ENCODE results near the gene SLC6A16. TPM values are rescaled to one million over a fixed set of nuclear protein-coding genes. Genes with fewer than 3 reads are reported as not detected.

Gene SLC6A16
- total RNA-seq, 1 experiment from 2014 or later, result 1.3 TPM

GRCh38 chr19:49347835-49348234 is 22.8 kb upstream of the SLC6A16 start:
- no peaks in the 10 kb centered on the region for H3K4me1 ChIP-seq (ENCODE audit: control insufficient read depth, insufficient read depth, low read length)
- in situ Hi-C loops (cut with HindIII; ENCODE audit: low pct_unique_long_range_greater_than_20kb, low sequenced_read_pairs) (no loop called here), intact Hi-C loops (cut with micrococcal nuclease; ENCODE audit: unreplicated experiment) (no loop called here)
- ChIA-PET CTCF (no interaction called here), POLR2A (no interaction called here)
- DNase-seq (ENCODE audit: low read depth, low spot score) (no peak), ATAC-seq (peak; percentile 90)
- H3K36me3 ChIP-seq (ENCODE audit: control insufficient read depth, insufficient read depth, low read length), result no peaks in the 10 kb centered on the region; the same call in none of the 2 replicates
- no peak overlapping the region for H3K27ac ChIP-seq (ENCODE audit: low read length)
- TF ChIP-seq REST (IDR thresholded peaks at IDR 0.05; ENCODE audit: insufficient read depth in 1 of 2, low read depth in 2 of 2, low read length in 1 of 2) (no peak), CTCF (IDR thresholded peaks at IDR 0.05) (no peak), SIN3A (IDR thresholded peaks at IDR 0.05; ENCODE audit: borderline replicate concordance, insufficient read depth, low read depth, low read length) (no peak), POLR2AphosphoS5 (IDR thresholded peaks at IDR 0.05; ENCODE audit: low read depth, low read length) (no peak), TCF7L2 (IDR thresholded peaks at IDR 0.05; ENCODE audit: low read depth, low read length) (no peak)
- BruUV-seq (replicated peaks), result no TSS peak
- no peak overlapping the region for H3K4me3 ChIP-seq (ENCODE audit: low read depth in 2 of 2, low read length in 2 of 2)
- no peaks in the 10 kb centered on the region for H3K9me3 ChIP-seq (ENCODE audit: control insufficient read depth, insufficient read depth, low read depth, low read length)
- H3K27me3 ChIP-seq (ENCODE audit: control insufficient read depth, insufficient read depth, low read length), result no peaks in the 10 kb centered on the region

- BruUV-seq (replicated peaks), result no TSS peak
- TF ChIP-seq POLR2AphosphoS5 (IDR thresholded peaks at IDR 0.05; ENCODE audit: low read depth, low read length) (no peak), SIN3A (IDR thresholded peaks at IDR 0.05; ENCODE audit: borderline replicate concordance, insufficient read depth, low read depth, low read length) (no peak), CTCF (IDR thresholded peaks at IDR 0.05) (no peak), REST (IDR thresholded peaks at IDR 0.05; ENCODE audit: insufficient read depth in 1 of 2, low read depth in 2 of 2, low read length in 1 of 2) (no peak), TCF7L2 (IDR thresholded peaks at IDR 0.05; ENCODE audit: low read depth, low read length) (no peak)
- H3K36me3 ChIP-seq (ENCODE audit: control insufficient read depth, insufficient read depth, low read length), result no peaks in the 10 kb centered on the region; the same call in none of the 2 replicates
- ATAC-seq, result no peak
- ChIA-PET CTCF (no interaction called here), POLR2A (no interaction called here)
- no peak overlapping the region for H3K27ac ChIP-seq (ENCODE audit: low read length)
- no peak overlapping the region for H3K4me3 ChIP-seq (ENCODE audit: low read depth in 2 of 2, low read length in 2 of 2)
- in situ Hi-C loops (cut with HindIII; ENCODE audit: low pct_unique_long_range_greater_than_20kb, low sequenced_read_pairs) (no loop called here), intact Hi-C loops (cut with micrococcal nuclease; ENCODE audit: unreplicated experiment) (no loop called here)
- no peaks in the 10 kb centered on the region for H3K4me1 ChIP-seq (ENCODE audit: control insufficient read depth, insufficient read depth, low read length)
- no peaks in the 10 kb centered on the region for H3K27me3 ChIP-seq (ENCODE audit: control insufficient read depth, insufficient read depth, low read length)
- no peak for DNase-seq (ENCODE audit: low read depth, low spot score)
- H3K9me3 ChIP-seq (ENCODE audit: control insufficient read depth, insufficient read depth, low read depth, low read length), result no peaks in the 10 kb centered on the region
These were observed 22.2 kb upstream of the SLC6A16 start for GRCh38 chr19:49347191-49347590.

Data from Panc1 (cell line).